Ovary (tissue), 3 donors: ENCODE results near the gene SPAG16.

Experiments
- CTCF ChIP-seq, 3 donors: fragments of 450-650 bp in 2 of 3; fragments of 200-600 bp in 1 of 3; IDR thresholded peaks; one replicate each; pipeline versions ENCODE4 v1.5.1 to v1.8.0; 2016 to 2022; ENCODE audit warnings: antibody characterized with exemption in 3 of 3, mild to moderate bottlenecking in 1 of 3
- POLR2A ChIP-seq: fragments of 450-650 bp; IDR thresholded peaks from one replicate; pipeline ENCODE4 v1.6.1; 2017; ENCODE audit warnings: antibody characterized with exemption, mild to moderate bottlenecking, moderate library complexity
- donor health status: DM: no; HTN: no; CAD: no.

GRCh38 chr2:213664817-213665216, 380.6 kb downstream of the SPAG16 start:
- no peak for TF ChIP-seq CTCF (IDR thresholded peaks at IDR 0.05)
- TF ChIP-seq POLR2A, result no peak
